ENCODE measurements around the gene AFAP1. TPM values are rescaled to one million over a fixed set of nuclear protein-coding genes. Genes with fewer than 3 reads are reported as not detected.

The AFAP1 gene
- total RNA-seq, 1 donor from 2014 or later = 0.24 TPM

DNA sequence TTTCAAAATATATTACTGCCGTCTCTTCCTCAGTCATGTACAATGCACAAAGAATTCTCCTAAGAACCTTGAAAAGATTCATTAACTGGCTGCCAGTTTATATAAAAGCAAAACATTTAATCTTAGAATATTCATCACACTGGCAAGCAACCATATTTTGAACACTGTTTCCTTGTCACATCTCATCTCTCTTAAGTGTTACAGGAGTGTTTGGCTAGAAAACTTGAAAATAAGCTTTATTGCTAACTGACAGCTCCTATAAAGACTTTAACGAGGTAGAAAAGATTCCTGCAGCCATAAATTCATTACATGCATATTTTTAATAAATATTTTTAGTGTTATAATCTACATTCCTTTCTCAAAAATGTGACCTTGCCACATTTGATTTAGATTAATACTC is 149.6 kb downstream of the AFAP1 start:
- H3K36me3 Mint-ChIP-seq (ENCODE audit: low read depth) = no peaks in the 10 kb centered on the region
- ChIA-PET CTCF (no interaction called here), POLR2A (no interaction called here)
- peaks cover 11% of the 10 kb centered on the region for H3K4me1 Mint-ChIP-seq
- no peaks in the 10 kb centered on the region for H3K9me3 Mint-ChIP-seq
- TF ChIP-seq, protein P1, sequence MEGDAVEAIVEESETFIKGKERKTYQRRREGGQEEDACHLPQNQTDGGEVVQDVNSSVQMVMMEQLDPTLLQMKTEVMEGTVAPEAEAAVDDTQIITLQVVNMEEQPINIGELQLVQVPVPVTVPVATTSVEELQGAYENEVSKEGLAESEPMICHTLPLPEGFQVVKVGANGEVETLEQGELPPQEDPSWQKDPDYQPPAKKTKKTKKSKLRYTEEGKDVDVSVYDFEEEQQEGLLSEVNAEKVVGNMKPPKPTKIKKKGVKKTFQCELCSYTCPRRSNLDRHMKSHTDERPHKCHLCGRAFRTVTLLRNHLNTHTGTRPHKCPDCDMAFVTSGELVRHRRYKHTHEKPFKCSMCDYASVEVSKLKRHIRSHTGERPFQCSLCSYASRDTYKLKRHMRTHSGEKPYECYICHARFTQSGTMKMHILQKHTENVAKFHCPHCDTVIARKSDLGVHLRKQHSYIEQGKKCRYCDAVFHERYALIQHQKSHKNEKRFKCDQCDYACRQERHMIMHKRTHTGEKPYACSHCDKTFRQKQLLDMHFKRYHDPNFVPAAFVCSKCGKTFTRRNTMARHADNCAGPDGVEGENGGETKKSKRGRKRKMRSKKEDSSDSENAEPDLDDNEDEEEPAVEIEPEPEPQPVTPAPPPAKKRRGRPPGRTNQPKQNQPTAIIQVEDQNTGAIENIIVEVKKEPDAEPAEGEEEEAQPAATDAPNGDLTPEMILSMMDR (IDR thresholded peaks at IDR 0.05) = no peak
- ATAC-seq (ENCODE audit: low read depth) (no peak), DNase-seq (no peak)
- H3K27me3 Mint-ChIP-seq = peaks cover 4% of the 10 kb centered on the region
- intact Hi-C loops (cut with micrococcal nuclease) = no loop called here
- no peak overlapping the region for H3K27ac Mint-ChIP-seq
- no peak overlapping the region for H3K4me3 Mint-ChIP-seq

DNA sequence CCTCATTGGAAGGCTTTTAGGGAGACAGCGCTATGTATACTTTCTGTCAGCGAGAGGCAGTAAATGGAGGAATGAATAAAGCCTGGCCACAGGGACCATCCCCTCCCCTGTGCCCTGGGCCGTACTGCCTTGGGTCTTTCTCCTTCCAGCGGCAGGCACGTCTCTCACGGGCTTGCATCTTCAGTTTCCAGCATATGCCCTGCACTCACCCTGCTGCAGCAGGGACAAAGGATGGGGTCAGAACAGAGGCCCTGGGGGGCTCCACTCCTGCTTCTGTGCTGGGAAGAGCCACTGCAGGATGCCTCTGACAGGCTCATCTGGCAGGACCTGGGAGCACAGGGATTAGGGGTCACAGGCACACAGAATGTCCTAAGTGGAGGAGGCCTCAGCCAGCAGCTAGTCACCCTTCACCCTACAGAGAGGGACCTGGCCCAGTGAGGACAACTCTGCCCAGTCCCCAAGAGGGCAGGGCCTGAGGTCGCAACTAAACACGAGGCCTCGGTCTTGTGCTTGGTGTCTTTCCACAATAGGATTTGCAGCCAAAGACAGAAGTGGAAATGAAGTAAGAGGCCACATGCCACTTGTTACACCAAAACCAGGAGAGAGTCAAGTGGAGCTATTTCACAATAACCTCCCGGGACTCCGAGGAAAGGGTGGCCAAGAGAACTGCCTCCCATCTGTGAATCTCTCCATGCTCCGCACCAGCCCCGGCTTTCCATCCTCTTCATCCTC is 150.8 kb downstream of the AFAP1 start:
- TF ChIP-seq, protein P1 (IDR thresholded peaks at IDR 0.05) = no peak

GRCh38 chr4:7788193-7788592 is 151.5 kb downstream of the AFAP1 start:
- TF ChIP-seq, protein P1 (IDR thresholded peaks at IDR 0.05) = no peak

More for the DNA sequence above, 150.8 kb downstream of the AFAP1 start:
- ChIA-PET CTCF (no interaction called here), POLR2A (no interaction called here)
- Mint-ChIP-seq H3K36me3 (ENCODE audit: low read depth) (no peaks in the 10 kb centered on the region), H3K9me3 (no peaks in the 10 kb centered on the region), H3K4me3 (no peak overlapping the region), H3K27ac (no peak overlapping the region), H3K27me3 (peaks cover 4% of the 10 kb centered on the region), H3K4me1 (peaks cover 11% of the 10 kb centered on the region)
- no peak for ATAC-seq (ENCODE audit: low read depth)
- intact Hi-C loops (cut with micrococcal nuclease) = no loop called here
- DNase-seq = no peak

DNA sequence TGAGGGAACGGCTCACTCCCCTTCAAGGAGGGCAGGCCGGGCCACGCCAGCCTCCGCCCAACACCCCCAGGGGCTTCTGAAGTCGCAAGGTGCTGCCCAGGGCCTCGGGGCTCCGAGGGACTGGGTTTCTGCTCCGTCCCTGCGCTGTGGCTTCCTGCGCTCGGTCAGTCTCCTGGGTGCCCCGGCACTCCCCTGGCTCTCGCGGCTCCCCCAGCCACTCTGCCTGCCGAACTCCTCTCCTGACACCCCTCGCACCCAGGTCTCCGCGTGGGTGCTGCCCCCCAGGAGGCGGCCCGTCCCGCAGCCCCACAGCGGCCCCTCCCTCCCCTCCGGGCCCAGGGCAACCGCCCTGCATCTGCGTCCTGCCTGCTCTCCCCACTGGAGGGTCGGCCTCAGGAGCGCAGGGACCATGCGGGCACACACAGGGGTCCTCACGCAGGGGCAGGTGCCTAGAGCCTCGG is 151.9 kb downstream of the AFAP1 start:
- POLR2A ChIA-PET = no interaction called here
- Mint-ChIP-seq H3K9me3 (no peaks in the 10 kb centered on the region), H3K27ac (no peak overlapping the region), H3K36me3 (ENCODE audit: low read depth) (no peaks in the 10 kb centered on the region), H3K4me1 (peaks cover 9% of the 10 kb centered on the region), H3K27me3 (peaks cover 4% of the 10 kb centered on the region), H3K4me3 (no peak overlapping the region)
- no peak for DNase-seq
- CTCF ChIA-PET = no interaction called here
- ATAC-seq (ENCODE audit: low read depth) = no peak
- intact Hi-C loops (cut with micrococcal nuclease) = no loop called here
- TF ChIP-seq, protein P1 (IDR thresholded peaks at IDR 0.05) = no peak

More at GRCh38 chr4:7788193-7788592, 151.5 kb downstream of the AFAP1 start:
- peaks cover 9% of the 10 kb centered on the region for H3K4me1 Mint-ChIP-seq
- H3K4me3 Mint-ChIP-seq = no peak overlapping the region
- H3K36me3 Mint-ChIP-seq (ENCODE audit: low read depth) = no peaks in the 10 kb centered on the region
- no peak overlapping the region for H3K27ac Mint-ChIP-seq
- no peak for DNase-seq
- H3K9me3 Mint-ChIP-seq = no peaks in the 10 kb centered on the region
- no peak for ATAC-seq (ENCODE audit: low read depth)
- ChIA-PET CTCF (no interaction called here), POLR2A (no interaction called here)
- H3K27me3 Mint-ChIP-seq = peaks cover 4% of the 10 kb centered on the region
- intact Hi-C loops (cut with micrococcal nuclease) = no loop called here

GRCh38 chr4:7787067-7787466 is 152.6 kb downstream of the AFAP1 start:
- Mint-ChIP-seq H3K36me3 (ENCODE audit: low read depth) (no peaks in the 10 kb centered on the region), H3K4me3 (no peak overlapping the region), H3K4me1 (peaks cover 2% of the 10 kb centered on the region), H3K9me3 (no peaks in the 10 kb centered on the region), H3K27me3 (peaks cover 4% of the 10 kb centered on the region), H3K27ac (no peak overlapping the region)
- DNase-seq (no peak), ATAC-seq (ENCODE audit: low read depth) (no peak)
- ChIA-PET POLR2A (no interaction called here), CTCF (no interaction called here)
- intact Hi-C loops (cut with micrococcal nuclease) = no loop called here
- TF ChIP-seq, protein P1 (IDR thresholded peaks at IDR 0.05) = no peak
